ENCODE data around the gene CES4A.

- TF ChIP-seq POLR2A (IDR thresholded peaks at IDR 0.05; ENCODE audit: low read depth, low read length) (no peak), TAF1 (IDR thresholded peaks at IDR 0.05; ENCODE audit: low read depth, low read length) (no peak), POLR2AphosphoS5 (IDR thresholded peaks at IDR 0.05; ENCODE audit: low read depth, low read length) (no peak), POU2F2 (IDR thresholded peaks at IDR 0.05; ENCODE audit: low read depth, low read length) (no peak)
Measured at GRCh38 chr16:66950971-66951790, 37.2 kb upstream of the CES4A start.
